ENCODE data around the gene RPP40. TPM values are rescaled to one million over a fixed set of nuclear protein-coding genes. Genes with fewer than 3 reads are reported as not detected.

Gene RPP40
- total RNA-seq, 6 experiments from 2014 or later, result 11.2 to 18.2 (median 16.8) TPM

DNA sequence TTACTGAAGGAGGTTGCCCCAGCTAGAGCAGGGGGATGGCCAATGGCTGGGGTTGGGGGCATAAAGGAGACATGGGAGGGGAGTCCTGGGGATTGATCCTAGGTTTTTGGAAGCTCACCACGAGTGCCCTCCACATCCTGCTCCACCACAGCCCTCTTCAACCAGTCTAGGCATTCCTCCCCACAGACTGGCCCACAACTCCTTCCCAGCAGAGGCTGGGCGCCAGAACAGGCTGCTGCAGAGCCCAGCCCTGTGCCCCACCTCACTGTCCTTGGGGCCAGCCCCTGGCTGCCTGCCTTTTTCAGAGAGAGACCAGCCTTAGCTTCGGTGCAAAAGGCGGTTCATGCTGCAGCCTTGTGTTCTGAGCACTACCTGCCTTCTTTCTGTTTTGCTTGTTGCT is 16.4 kb downstream of the RPP40 start:
- Mint-ChIP-seq H3K36me3 (ENCODE audit: low read depth) (peaks cover 6% of the 10 kb centered on the region; the same call in 1 of the 2 replicates), H3K9me3 (no peaks in the 10 kb centered on the region; the same call in 1 of the 2 replicates), H3K4me1 (ENCODE audit: low read depth) (peaks cover 10% of the 10 kb centered on the region), H3K4me3 (no peak overlapping the region), H3K27me3 (ENCODE audit: insufficient read depth) (peaks cover 1% of the 10 kb centered on the region), H3K27ac (no peak overlapping the region)
- TF ChIP-seq, protein P1, sequence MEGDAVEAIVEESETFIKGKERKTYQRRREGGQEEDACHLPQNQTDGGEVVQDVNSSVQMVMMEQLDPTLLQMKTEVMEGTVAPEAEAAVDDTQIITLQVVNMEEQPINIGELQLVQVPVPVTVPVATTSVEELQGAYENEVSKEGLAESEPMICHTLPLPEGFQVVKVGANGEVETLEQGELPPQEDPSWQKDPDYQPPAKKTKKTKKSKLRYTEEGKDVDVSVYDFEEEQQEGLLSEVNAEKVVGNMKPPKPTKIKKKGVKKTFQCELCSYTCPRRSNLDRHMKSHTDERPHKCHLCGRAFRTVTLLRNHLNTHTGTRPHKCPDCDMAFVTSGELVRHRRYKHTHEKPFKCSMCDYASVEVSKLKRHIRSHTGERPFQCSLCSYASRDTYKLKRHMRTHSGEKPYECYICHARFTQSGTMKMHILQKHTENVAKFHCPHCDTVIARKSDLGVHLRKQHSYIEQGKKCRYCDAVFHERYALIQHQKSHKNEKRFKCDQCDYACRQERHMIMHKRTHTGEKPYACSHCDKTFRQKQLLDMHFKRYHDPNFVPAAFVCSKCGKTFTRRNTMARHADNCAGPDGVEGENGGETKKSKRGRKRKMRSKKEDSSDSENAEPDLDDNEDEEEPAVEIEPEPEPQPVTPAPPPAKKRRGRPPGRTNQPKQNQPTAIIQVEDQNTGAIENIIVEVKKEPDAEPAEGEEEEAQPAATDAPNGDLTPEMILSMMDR (IDR thresholded peaks at IDR 0.05), result no peak
- DNase-seq, result no peak

DNA sequence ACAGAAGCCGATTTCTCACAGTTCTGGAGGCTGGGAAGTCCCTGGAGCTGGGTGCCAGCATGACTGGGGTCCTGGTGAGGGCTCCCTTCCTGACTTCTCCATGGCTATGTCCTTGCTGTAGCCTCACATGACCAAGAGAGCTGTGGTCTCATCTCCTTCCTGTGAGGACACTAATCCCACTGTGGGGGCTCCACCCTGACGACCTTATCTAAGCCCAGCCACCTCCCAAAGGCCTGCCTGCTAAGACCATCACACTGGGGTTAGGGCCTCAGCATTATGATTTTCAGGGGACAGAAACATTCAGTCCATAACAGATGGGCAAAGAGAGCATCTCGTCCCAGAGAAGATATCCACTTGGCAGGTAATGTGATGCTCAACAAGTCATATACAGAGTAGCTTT is 16.8 kb downstream of the RPP40 start:
- TF ChIP-seq, protein P1 (IDR thresholded peaks at IDR 0.05), result no peak
- Mint-ChIP-seq H3K4me1 (ENCODE audit: low read depth) (peaks cover 10% of the 10 kb centered on the region), H3K9me3 (no peaks in the 10 kb centered on the region; the same call in 1 of the 2 replicates), H3K27me3 (ENCODE audit: insufficient read depth) (peaks cover 1% of the 10 kb centered on the region), H3K36me3 (ENCODE audit: low read depth) (peaks cover 6% of the 10 kb centered on the region; the same call in 1 of the 2 replicates), H3K27ac (no peak overlapping the region), H3K4me3 (no peak overlapping the region)
- DNase-seq, result no peak

DNA sequence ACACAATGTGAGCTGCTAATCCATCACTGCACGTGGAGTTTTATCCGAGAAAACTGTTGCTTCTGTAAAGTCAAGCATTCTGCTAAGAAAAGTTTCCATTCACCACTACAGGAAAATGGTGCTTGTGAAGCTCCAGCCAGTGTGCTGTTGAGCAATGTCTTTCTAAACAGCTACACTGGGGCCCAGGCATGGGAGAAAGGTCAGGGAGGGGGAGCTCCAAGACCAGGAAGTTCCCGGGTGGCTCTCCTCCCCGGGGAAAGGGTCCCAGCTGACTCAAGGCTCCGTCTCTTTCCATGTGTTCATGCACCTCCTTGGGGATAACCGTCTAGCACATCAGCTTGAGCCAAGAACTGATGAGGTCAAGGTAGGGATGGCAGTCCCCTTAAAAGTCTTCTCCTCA is 20.5 kb downstream of the RPP40 start:
- TF ChIP-seq, protein P1 (IDR thresholded peaks at IDR 0.05), result no peak
- Mint-ChIP-seq H3K27me3 (ENCODE audit: insufficient read depth) (peaks cover 3% of the 10 kb centered on the region), H3K9me3 (peaks cover 20% of the 10 kb centered on the region), H3K36me3 (ENCODE audit: low read depth) (peaks cover 6% of the 10 kb centered on the region), H3K4me3 (no peak overlapping the region), H3K4me1 (ENCODE audit: low read depth) (peaks cover 10% of the 10 kb centered on the region), H3K27ac (no peak overlapping the region)
- DNase-seq, result no peak

DNA sequence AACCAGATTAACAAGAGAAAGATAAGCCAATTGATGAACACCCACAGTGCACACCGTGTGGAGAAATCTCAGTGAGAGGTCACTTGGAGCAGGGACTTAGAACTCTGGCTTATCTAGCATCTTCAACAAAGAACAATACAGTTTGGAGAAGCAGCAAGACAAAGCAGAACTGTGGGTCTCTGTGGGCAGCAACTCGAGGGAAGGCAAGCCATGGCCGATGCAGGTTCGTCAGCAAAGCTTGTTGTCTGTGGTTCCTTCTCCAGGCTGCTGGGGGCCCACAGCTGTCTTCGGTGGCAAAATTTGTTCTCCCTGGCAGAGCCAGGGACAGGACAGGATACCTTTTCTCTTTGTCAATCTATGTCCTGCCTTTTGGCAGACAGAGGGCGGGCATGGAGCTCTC is 22.1 kb downstream of the RPP40 start:
- H3K4me1 Mint-ChIP-seq (ENCODE audit: low read depth), result peaks cover 10% of the 10 kb centered on the region
- H3K36me3 Mint-ChIP-seq (ENCODE audit: low read depth), result peaks cover 10% of the 10 kb centered on the region
- no peak overlapping the region for H3K4me3 Mint-ChIP-seq
- TF ChIP-seq, protein P1 (IDR thresholded peaks at IDR 0.05), result no peak
- H3K27me3 Mint-ChIP-seq (ENCODE audit: insufficient read depth), result peaks cover 1% of the 10 kb centered on the region
- H3K9me3 Mint-ChIP-seq, result peaks cover 25% of the 10 kb centered on the region
- DNase-seq, result no peak
- H3K27ac Mint-ChIP-seq, result no peak overlapping the region

DNA sequence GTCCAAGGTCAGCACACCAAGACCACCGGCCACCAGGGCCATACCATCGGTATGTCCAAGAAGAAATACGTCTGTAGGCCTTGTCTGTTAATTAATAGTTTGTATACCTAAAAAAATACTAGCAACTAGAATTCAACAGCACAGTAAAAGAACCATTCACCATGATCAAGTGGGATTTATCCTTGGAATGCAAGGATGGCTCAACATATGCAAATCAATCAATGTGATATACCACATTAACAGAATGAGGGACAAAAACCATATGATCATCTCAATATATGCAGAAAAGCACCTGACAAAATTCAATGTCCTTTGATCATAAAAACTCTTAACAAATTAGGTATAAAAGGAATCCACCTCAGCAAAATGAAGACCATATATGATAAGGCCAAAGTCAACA is 24.4 kb downstream of the RPP40 start:
- no peak for DNase-seq
- H3K9me3 Mint-ChIP-seq, result peaks cover 30% of the 10 kb centered on the region
- peaks cover 1% of the 10 kb centered on the region for H3K27me3 Mint-ChIP-seq (ENCODE audit: insufficient read depth)
- TF ChIP-seq, protein P1 (IDR thresholded peaks at IDR 0.05), result no peak
- peaks cover 2% of the 10 kb centered on the region; the same call in 1 of the 2 replicates for H3K4me1 Mint-ChIP-seq (ENCODE audit: low read depth)
- no peak overlapping the region for H3K4me3 Mint-ChIP-seq
- no peak overlapping the region for H3K27ac Mint-ChIP-seq
- peaks cover 16% of the 10 kb centered on the region for H3K36me3 Mint-ChIP-seq (ENCODE audit: low read depth)

GRCh38 chr6:4977468-4977867 is 26.4 kb downstream of the RPP40 start:
- TF ChIP-seq, protein P1 (IDR thresholded peaks at IDR 0.05), result no peak
- no peak overlapping the region for H3K4me3 Mint-ChIP-seq
- peaks cover 3% of the 10 kb centered on the region; the same call in 1 of the 2 replicates for H3K27me3 Mint-ChIP-seq (ENCODE audit: insufficient read depth)
- peaks cover 30% of the 10 kb centered on the region for H3K9me3 Mint-ChIP-seq
- H3K4me1 Mint-ChIP-seq (ENCODE audit: low read depth), result peaks cover 13% of the 10 kb centered on the region; the same call in 1 of the 2 replicates
- H3K36me3 Mint-ChIP-seq (ENCODE audit: low read depth), result peaks cover 16% of the 10 kb centered on the region
- DNase-seq, result no peak
- no peak overlapping the region for H3K27ac Mint-ChIP-seq

Measured in HFFc6 (cell line).